ENCODE data around the gene CCDC30. TPM values are rescaled to one million over a fixed set of nuclear protein-coding genes. Genes with fewer than 3 reads are reported as not detected.

Gene CCDC30
- total and polyA plus RNA-seq, 9 of the 15 experiments (the other 6 are each of a cell fraction or from before 2014, with no cell fraction given), result 0.05 to 0.91 (median 0.24) TPM

DNA sequence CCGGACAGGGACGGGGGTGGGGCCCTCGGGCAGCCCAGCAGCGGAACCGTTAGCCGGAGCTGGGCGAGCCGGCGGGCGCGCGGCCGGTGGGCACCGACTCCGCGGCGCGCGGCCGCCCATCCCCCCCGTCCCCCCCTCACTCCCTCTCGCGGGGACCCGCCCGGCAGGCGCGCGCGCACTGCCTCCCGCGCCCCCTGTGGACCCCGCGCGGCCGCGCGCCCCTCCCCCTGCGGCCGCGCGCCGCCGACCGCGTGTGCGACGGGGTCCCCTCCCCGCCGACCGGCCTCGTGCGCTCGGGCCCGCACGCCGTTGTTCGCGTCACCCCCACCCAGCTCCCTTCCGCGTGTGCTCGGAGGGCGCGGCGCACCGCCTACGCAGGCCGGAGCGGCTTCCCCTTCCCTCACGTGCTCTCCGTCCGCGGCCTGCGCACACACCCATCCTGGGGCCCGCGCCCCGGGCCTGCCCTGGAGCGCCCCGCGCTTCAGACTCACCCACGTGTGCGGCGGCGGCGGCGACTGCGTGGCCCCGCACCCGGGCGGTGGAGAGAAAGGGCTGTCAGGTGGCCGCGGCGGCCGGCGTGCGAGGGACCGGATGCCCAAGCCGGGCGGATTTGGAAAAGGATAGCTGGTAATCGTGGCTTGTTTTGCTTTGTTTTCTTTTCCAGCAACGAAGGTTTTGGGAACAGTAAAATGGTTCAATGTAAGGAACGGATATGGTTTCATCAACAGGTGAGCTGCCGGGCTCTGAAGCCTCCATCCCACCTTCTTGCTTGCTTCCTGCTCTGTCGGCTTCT is 219.8 kb downstream of the CCDC30 start (continued):
- TF ChIP-seq TAF15 (IDR thresholded peaks at IDR 0.05; ENCODE audit: low read depth, low read length) (no peak), PYGO2 (tag; IDR thresholded peaks at IDR 0.05) (no peak), ZNF184 (CRISPR knock-in tag; IDR thresholded peaks at IDR 0.05) (no peak), ZNF445 (CRISPR knock-in tag; IDR thresholded peaks at IDR 0.05; ENCODE audit: low read depth) (no peak), ZNF3 (CRISPR knock-in tag; IDR thresholded peaks at IDR 0.05) (no peak), KAT8 (IDR thresholded peaks at IDR 0.05; ENCODE audit: low read depth) (no peak), MAFG (tag; conservative IDR thresholded peaks at IDR 0.05) (no peak), HMG20B (CRISPR knock-in tag; IDR thresholded peaks at IDR 0.05) (no peak), HOXB6 (CRISPR knock-in tag; IDR thresholded peaks at IDR 0.05; ENCODE audit: borderline replicate concordance) (no peak), LEF1 (IDR thresholded peaks at IDR 0.05) (no peak), SMAD1 (IDR thresholded peaks at IDR 0.05; ENCODE audit: low read depth, low read length, partially characterized antibody) (peak; percentile 49), MBD2 (IDR thresholded peaks at IDR 0.05; ENCODE audit: borderline replicate concordance, low read depth) (no peak)
- TF ChIP-seq, protein P1, sequence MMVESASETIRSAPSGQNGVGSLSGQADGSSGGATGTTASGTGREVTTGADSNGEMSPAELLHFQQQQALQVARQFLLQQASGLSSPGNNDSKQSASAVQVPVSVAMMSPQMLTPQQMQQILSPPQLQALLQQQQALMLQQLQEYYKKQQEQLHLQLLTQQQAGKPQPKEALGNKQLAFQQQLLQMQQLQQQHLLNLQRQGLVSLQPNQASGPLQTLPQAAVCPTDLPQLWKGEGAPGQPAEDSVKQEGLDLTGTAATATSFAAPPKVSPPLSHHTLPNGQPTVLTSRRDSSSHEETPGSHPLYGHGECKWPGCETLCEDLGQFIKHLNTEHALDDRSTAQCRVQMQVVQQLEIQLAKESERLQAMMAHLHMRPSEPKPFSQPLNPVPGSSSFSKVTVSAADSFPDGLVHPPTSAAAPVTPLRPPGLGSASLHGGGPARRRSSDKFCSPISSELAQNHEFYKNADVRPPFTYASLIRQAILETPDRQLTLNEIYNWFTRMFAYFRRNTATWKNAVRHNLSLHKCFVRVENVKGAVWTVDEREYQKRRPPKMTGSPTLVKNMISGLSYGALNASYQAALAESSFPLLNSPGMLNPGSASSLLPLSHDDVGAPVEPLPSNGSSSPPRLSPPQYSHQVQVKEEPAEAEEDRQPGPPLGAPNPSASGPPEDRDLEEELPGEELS (CRISPR knock-in tag; IDR thresholded peaks at IDR 0.05; ENCODE audit: borderline replicate concordance), result no peak
- TF ChIP-seq, protein P2, sequence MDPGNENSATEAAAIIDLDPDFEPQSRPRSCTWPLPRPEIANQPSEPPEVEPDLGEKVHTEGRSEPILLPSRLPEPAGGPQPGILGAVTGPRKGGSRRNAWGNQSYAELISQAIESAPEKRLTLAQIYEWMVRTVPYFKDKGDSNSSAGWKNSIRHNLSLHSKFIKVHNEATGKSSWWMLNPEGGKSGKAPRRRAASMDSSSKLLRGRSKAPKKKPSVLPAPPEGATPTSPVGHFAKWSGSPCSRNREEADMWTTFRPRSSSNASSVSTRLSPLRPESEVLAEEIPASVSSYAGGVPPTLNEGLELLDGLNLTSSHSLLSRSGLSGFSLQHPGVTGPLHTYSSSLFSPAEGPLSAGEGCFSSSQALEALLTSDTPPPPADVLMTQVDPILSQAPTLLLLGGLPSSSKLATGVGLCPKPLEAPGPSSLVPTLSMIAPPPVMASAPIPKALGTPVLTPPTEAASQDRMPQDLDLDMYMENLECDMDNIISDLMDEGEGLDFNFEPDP (CRISPR knock-in tag; IDR thresholded peaks at IDR 0.05), result no peak
- TF ChIP-seq, protein P3, sequence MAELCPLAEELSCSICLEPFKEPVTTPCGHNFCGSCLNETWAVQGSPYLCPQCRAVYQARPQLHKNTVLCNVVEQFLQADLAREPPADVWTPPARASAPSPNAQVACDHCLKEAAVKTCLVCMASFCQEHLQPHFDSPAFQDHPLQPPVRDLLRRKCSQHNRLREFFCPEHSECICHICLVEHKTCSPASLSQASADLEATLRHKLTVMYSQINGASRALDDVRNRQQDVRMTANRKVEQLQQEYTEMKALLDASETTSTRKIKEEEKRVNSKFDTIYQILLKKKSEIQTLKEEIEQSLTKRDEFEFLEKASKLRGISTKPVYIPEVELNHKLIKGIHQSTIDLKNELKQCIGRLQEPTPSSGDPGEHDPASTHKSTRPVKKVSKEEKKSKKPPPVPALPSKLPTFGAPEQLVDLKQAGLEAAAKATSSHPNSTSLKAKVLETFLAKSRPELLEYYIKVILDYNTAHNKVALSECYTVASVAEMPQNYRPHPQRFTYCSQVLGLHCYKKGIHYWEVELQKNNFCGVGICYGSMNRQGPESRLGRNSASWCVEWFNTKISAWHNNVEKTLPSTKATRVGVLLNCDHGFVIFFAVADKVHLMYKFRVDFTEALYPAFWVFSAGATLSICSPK (IDR thresholded peaks at IDR 0.05; ENCODE audit: borderline replicate concordance), result no peak
- TF ChIP-seq, protein P4, sequence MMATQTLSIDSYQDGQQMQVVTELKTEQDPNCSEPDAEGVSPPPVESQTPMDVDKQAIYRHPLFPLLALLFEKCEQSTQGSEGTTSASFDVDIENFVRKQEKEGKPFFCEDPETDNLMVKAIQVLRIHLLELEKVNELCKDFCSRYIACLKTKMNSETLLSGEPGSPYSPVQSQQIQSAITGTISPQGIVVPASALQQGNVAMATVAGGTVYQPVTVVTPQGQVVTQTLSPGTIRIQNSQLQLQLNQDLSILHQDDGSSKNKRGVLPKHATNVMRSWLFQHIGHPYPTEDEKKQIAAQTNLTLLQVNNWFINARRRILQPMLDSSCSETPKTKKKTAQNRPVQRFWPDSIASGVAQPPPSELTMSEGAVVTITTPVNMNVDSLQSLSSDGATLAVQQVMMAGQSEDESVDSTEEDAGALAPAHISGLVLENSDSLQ (IDR thresholded peaks at IDR 0.05), result no peak
